HG02840 (cell line): ENCODE data around the gene PPP1R14D.

Experiments used
- ATAC-seq: cut with Tn5 transposase; IDR thresholded peaks from one replicate; pipeline ENCODE4 v1.9.1; 2021; ENCODE audit warnings: mild to moderate bottlenecking, moderate library complexity, moderate number of reproducible peaks; ENCODE audit not compliant: unreplicated experiment, low FRiP score

Gene PPP1R14D

DNA sequence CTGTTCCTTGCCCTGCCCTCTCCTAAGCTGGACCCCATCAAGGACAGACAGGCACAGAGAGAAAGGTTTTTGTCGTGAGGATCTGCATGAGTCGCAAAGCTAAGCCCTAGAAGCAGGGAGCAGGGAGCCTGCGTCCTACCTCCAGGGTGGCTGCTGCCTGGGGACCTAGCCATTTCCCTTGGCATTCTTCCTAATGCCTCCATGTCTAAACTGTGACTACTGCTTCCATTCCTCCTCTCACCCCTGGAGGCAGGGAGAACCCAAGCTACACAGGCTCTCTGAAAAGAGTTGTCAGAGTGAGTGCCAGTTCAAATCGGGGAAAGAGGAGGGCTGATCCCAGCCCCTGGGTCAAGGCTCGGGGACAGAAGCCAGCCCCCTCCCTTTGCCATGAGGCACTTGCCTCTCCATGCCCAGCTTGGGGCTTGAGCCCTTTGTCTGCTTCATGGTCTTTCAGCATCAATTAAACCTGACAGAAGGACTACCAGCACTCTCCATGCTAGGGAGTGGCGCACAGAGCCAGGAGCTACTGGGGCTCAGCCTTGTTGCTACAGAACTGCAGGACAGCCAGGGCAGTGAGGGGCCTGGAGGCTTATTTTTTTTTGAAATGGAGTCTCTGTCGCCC lies 62.2 kb downstream of the PPP1R14D start:
- no peak for ATAC-seq
